GM21526 (cell line): ENCODE measurements around the gene MUC13.
A peak's percentile ranks its signal among the peaks of the same experiment; 100 is the strongest.

Experiments
- ATAC-seq: cut with Tn5 transposase; IDR thresholded peaks from one replicate; pipeline ENCODE4 v1.9.1; 2021; ENCODE audit warnings: moderate library complexity; ENCODE audit not compliant: unreplicated experiment, low FRiP score

The MUC13 gene

GRCh38 chr3:124904835-124905492, 29.6 kb downstream of the MUC13 start:
- no peak for ATAC-seq

- no peak for ATAC-seq
Observed at GRCh38 chr3:124903896-124904834, 30.4 kb downstream of the MUC13 start.

GRCh38 chr3:124896824-124897526, 37.6 kb downstream of the MUC13 start:
- no peak for ATAC-seq

- ATAC-seq, result no peak
Observed at GRCh38 chr3:124895756-124896155, 38.8 kb downstream of the MUC13 start.

GRCh38 chr3:124893526-124893925, 41.0 kb downstream of the MUC13 start:
- no peak for ATAC-seq

GRCh38 chr3:124890573-124891190, 43.9 kb downstream of the MUC13 start:
- no peak for ATAC-seq

- no peak for ATAC-seq
Observed at GRCh38 chr3:124888482-124889441, 45.8 kb downstream of the MUC13 start.

- no peak for ATAC-seq
Observed at GRCh38 chr3:124887932-124888298, 46.6 kb downstream of the MUC13 start.

GRCh38 chr3:124887177-124887931, 47.2 kb downstream of the MUC13 start, which contains the start of gene ITGB5:
Gene ITGB5, minus strand, starts transcription at chr3:124887365. Its CDS starts 365 bp downstream, at chr3:124887000.
- ATAC-seq, result peak; percentile 46

- peak; percentile 41 for ATAC-seq
Observed at GRCh38 chr3:124886168-124887056, 48.1 kb downstream of the MUC13 start.

GRCh38 chr3:124885466-124886167, 48.9 kb downstream of the MUC13 start:
- no peak for ATAC-seq

GRCh38 chr3:124884474-124885101, 50.0 kb downstream of the MUC13 start:
- ATAC-seq, result no peak

GRCh38 chr3:124883766-124884473, 50.6 kb downstream of the MUC13 start:
- ATAC-seq, result no peak

- ATAC-seq, result no peak
Observed at GRCh38 chr3:124882816-124883747, 51.5 kb downstream of the MUC13 start.
